WTC11 (cell line): ENCODE measurements around the gene JMJD6. TPM values are rescaled to one million over a fixed set of nuclear protein-coding genes. Genes with fewer than 3 reads are reported as not detected.

Experiments used
- CREM ChIP-seq: sonication (generic); formaldehyde crosslinking; IDR thresholded peaks from 2 replicates; pipeline ENCODE4 v1.8.1; 2022; ENCODE audit warnings: mild to moderate bottlenecking, missing genetic modification reagents, moderate library complexity
- E2F5 ChIP-seq: sonication (generic); formaldehyde crosslinking; IDR thresholded peaks from 2 replicates; pipeline ENCODE4 v1.8.1; 2022; ENCODE audit warnings: mild to moderate bottlenecking, moderate library complexity, missing genetic modification reagents
- ETV6 ChIP-seq: sonication (generic); formaldehyde crosslinking; IDR thresholded peaks from 2 replicates; pipeline ENCODE4 v1.8.1; 2022; ENCODE audit warnings: mild to moderate bottlenecking, missing genetic modification reagents
- FOXP1 ChIP-seq: sonication (generic); formaldehyde crosslinking; IDR thresholded peaks from 2 replicates; pipeline ENCODE4 v1.8.0; 2022; ENCODE audit warnings: missing genetic modification reagents, mild to moderate bottlenecking, moderate library complexity, borderline replicate concordance
- GABPB1 ChIP-seq: sonication (generic); formaldehyde crosslinking; IDR thresholded peaks from 2 replicates; pipeline ENCODE4 v1.8.1; 2023; ENCODE audit warnings: mild to moderate bottlenecking, missing genetic modification reagents
- GRHL2 ChIP-seq: fragments of 250-450 bp; sonication (Bioruptor Pico); IDR thresholded peaks from 2 replicates; pipeline ENCODE4 v1.8.0; 2022; ENCODE audit warnings: mild to moderate bottlenecking, moderate library complexity; ENCODE audit not compliant: insufficient replicate concordance, severe bottlenecking
- GTF2I ChIP-seq: fragments of 250-450 bp; sonication (Bioruptor Pico); conservative IDR thresholded peaks from 2 replicates; pipeline ENCODE4 v1.4.0; 2021; ENCODE audit warnings: mild to moderate bottlenecking
- HMGA2 ChIP-seq: fragments of 250-450 bp; sonication (Bioruptor Pico); IDR thresholded peaks from 2 replicates; pipeline ENCODE4 v1.4.0; 2021; ENCODE audit warnings: mild to moderate bottlenecking, moderate library complexity
- HMGXB4 ChIP-seq: sonication (generic); formaldehyde crosslinking; IDR thresholded peaks from 2 replicates; pipeline ENCODE4 v1.8.1; 2023; ENCODE audit warnings: mild to moderate bottlenecking, moderate library complexity, missing genetic modification reagents
- JAZF1 ChIP-seq: fragments of 250-450 bp; sonication (Bioruptor Pico); IDR thresholded peaks from 2 replicates; pipeline ENCODE4 v1.9.0; 2021; ENCODE audit warnings: moderate library complexity, mild to moderate bottlenecking, inconsistent platforms
- KAT7 ChIP-seq: sonication (generic); formaldehyde crosslinking; IDR thresholded peaks from 2 replicates; pipeline ENCODE4 v1.8.1; 2023; ENCODE audit warnings: missing genetic modification reagents, mild to moderate bottlenecking, borderline replicate concordance
- MLX ChIP-seq: sonication (generic); formaldehyde crosslinking; IDR thresholded peaks from 2 replicates; pipeline ENCODE4 v1.8.1; 2023; ENCODE audit warnings: mild to moderate bottlenecking, missing genetic modification reagents, moderate library complexity
- NFATC4 ChIP-seq: fragments of 250-450 bp; sonication (Bioruptor Pico); IDR thresholded peaks from 2 replicates; pipeline ENCODE4 v1.9.0; 2021; ENCODE audit warnings: mild to moderate bottlenecking
- NFE2L1 ChIP-seq: sonication (generic); formaldehyde crosslinking; IDR thresholded peaks from 2 replicates; pipeline ENCODE4 v1.8.1; 2023; ENCODE audit warnings: missing genetic modification reagents
- NFYB ChIP-seq: sonication (generic); formaldehyde crosslinking; conservative IDR thresholded peaks from 2 replicates; pipeline ENCODE4 v1.8.0; 2022; ENCODE audit warnings: low read depth, missing genetic modification reagents
- NR3C1 ChIP-seq: sonication (generic); formaldehyde crosslinking; conservative IDR thresholded peaks from 2 replicates; pipeline ENCODE4 v1.8.1; 2023; ENCODE audit warnings: low read depth, mild to moderate bottlenecking, missing genetic modification reagents
- PRRX2 ChIP-seq: fragments of 250-450 bp; sonication (Bioruptor Pico); IDR thresholded peaks from 2 replicates; pipeline ENCODE4 v1.8.0; 2021; ENCODE audit warnings: mild to moderate bottlenecking
- SP1 ChIP-seq: sonication (generic); formaldehyde crosslinking; conservative IDR thresholded peaks from 2 replicates; pipeline ENCODE4 v1.8.1; 2022; ENCODE audit warnings: missing genetic modification reagents
- TEAD4 ChIP-seq: sonication (generic); formaldehyde crosslinking; IDR thresholded peaks from 2 replicates; pipeline ENCODE4 v1.8.0; 2022; ENCODE audit warnings: mild to moderate bottlenecking, missing genetic modification reagents
- ZMAT4 ChIP-seq: fragments of 250-450 bp; sonication (Bioruptor Pico); IDR thresholded peaks from 2 replicates; pipeline ENCODE4 v1.9.0; 2021; ENCODE audit warnings: mild to moderate bottlenecking
- ZNF121 ChIP-seq: sonication (generic); formaldehyde crosslinking; IDR thresholded peaks from 2 replicates; pipeline ENCODE4 v1.8.0; 2023; ENCODE audit warnings: missing genetic modification reagents
- ZNF138 ChIP-seq: sonication (generic); formaldehyde crosslinking; conservative IDR thresholded peaks from 2 replicates; pipeline ENCODE4 v1.8.1; 2022; ENCODE audit warnings: mild to moderate bottlenecking, moderate library complexity, missing genetic modification reagents
- ZNF219 ChIP-seq: sonication (generic); formaldehyde crosslinking; IDR thresholded peaks from 2 replicates; pipeline ENCODE4 v1.8.0; 2023; ENCODE audit warnings: missing genetic modification reagents, mild to moderate bottlenecking, borderline replicate concordance
- ZNF232 ChIP-seq: sonication (generic); formaldehyde crosslinking; IDR thresholded peaks from 2 replicates; pipeline ENCODE4 v1.8.0; 2022; ENCODE audit warnings: mild to moderate bottlenecking, missing genetic modification reagents
- ZNF396 ChIP-seq: fragments of 250-450 bp; sonication (Bioruptor Pico); IDR thresholded peaks from 2 replicates; pipeline ENCODE4 v1.8.0; 2021; ENCODE audit warnings: mild to moderate bottlenecking, moderate library complexity, borderline replicate concordance
- ZNF425 ChIP-seq: fragments of 250-450 bp; sonication (Bioruptor Pico); conservative IDR thresholded peaks from 2 replicates; pipeline ENCODE4 v1.9.0; 2021; ENCODE audit warnings: mild to moderate bottlenecking
- ZNF512 ChIP-seq: sonication (generic); formaldehyde crosslinking; IDR thresholded peaks from 2 replicates; pipeline ENCODE4 v1.8.1; 2022; ENCODE audit warnings: missing genetic modification reagents, borderline replicate concordance
- ZNF671 ChIP-seq: fragments of 250-450 bp; sonication (Bioruptor Pico); IDR thresholded peaks from 2 replicates; pipeline ENCODE4 v1.8.0; 2021; ENCODE audit warnings: mild to moderate bottlenecking
- total RNA-seq: library from RNA; stranded (reverse); gene quantifications from 3 replicates; pipeline ENCODE4 v1.2.3, GENCODE V29; 2021
- TF ChIP-seq, protein P1 (sequence below): sonication (generic); formaldehyde crosslinking; conservative IDR thresholded peaks from 2 replicates; pipeline ENCODE4 v1.8.1; 2023; ENCODE audit warnings: mild to moderate bottlenecking, low read depth, missing genetic modification reagents, moderate library complexity
- TF ChIP-seq, protein P2 (sequence below): sonication (generic); formaldehyde crosslinking; conservative IDR thresholded peaks from 2 replicates; pipeline ENCODE4 v1.8.1; 2022; ENCODE audit warnings: mild to moderate bottlenecking, missing genetic modification reagents

Gene JMJD6
- total RNA-seq, 1 experiment from 2014 or later = 21.6 TPM

- TF ChIP-seq ZNF121 (CRISPR knock-in tag) (no peak), HMGXB4 (CRISPR knock-in tag) (peak; percentile 56), HMGA2 (CRISPR knock-in tag) (no peak), NFE2L1 (peak; percentile 100), JAZF1 (CRISPR knock-in tag) (no peak), ZNF512 (0 out of 2 replicates have a peak, but pooled peaks have one; percentile 51), FOXP1 (CRISPR knock-in tag) (peak; percentile 69), GTF2I (CRISPR knock-in tag) (no peak), TEAD4 (CRISPR knock-in tag) (peak; percentile 77; the same call in 1 of the 2 replicates), NFATC4 (CRISPR knock-in tag) (0 out of 2 replicates have a peak, but pooled peaks have one; percentile 23), NR3C1 (peak; percentile 80; the same call in 1 of the 2 replicates), ETV6 (CRISPR knock-in tag) (peak; percentile 73), GRHL2 (no peak), ZNF138 (CRISPR knock-in tag) (no peak; the same call in 1 of the 2 replicates), KAT7 (peak; percentile 42; the same call in 1 of the 2 replicates), NFYB (peak; percentile 44; the same call in 1 of the 2 replicates), PRRX2 (0 out of 2 replicates have a peak, but pooled peaks have one; percentile 64), MLX (CRISPR knock-in tag) (0 out of 2 replicates have a peak, but pooled peaks have one; percentile 16), E2F5 (CRISPR knock-in tag) (peak; percentile 99), ZNF232 (CRISPR knock-in tag) (peak; percentile 88; the same call in 1 of the 2 replicates), ZMAT4 (no peak), ZNF425 (CRISPR knock-in tag) (no peak), ZNF671 (CRISPR knock-in tag) (no peak), ZNF396 (CRISPR knock-in tag) (no peak), GABPB1 (CRISPR knock-in tag) (peak; percentile 80), CREM (CRISPR knock-in tag) (peak; percentile 27), ZNF219 (CRISPR knock-in tag) (0 out of 2 replicates have a peak, but pooled peaks have one; percentile 57), SP1 (CRISPR knock-in tag) (peak; percentile 91)
- TF ChIP-seq, protein P1, sequence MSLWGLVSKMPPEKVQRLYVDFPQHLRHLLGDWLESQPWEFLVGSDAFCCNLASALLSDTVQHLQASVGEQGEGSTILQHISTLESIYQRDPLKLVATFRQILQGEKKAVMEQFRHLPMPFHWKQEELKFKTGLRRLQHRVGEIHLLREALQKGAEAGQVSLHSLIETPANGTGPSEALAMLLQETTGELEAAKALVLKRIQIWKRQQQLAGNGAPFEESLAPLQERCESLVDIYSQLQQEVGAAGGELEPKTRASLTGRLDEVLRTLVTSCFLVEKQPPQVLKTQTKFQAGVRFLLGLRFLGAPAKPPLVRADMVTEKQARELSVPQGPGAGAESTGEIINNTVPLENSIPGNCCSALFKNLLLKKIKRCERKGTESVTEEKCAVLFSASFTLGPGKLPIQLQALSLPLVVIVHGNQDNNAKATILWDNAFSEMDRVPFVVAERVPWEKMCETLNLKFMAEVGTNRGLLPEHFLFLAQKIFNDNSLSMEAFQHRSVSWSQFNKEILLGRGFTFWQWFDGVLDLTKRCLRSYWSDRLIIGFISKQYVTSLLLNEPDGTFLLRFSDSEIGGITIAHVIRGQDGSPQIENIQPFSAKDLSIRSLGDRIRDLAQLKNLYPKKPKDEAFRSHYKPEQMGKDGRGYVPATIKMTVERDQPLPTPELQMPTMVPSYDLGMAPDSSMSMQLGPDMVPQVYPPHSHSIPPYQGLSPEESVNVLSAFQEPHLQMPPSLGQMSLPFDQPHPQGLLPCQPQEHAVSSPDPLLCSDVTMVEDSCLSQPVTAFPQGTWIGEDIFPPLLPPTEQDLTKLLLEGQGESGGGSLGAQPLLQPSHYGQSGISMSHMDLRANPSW (CRISPR knock-in tag) = no peak
- TF ChIP-seq, protein P2, sequence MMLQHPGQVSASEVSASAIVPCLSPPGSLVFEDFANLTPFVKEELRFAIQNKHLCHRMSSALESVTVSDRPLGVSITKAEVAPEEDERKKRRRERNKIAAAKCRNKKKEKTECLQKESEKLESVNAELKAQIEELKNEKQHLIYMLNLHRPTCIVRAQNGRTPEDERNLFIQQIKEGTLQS (CRISPR knock-in tag) = peak; percentile 76
These were observed 10.8 kb upstream of the JMJD6 start, which contains the start of gene SRSF2 (continued) for GRCh38 chr17:76737082-76737675.
